Retinal pigment epithelial cell (primary cell): ENCODE results near the gene CPT1C.

ENCODE experiments used
- DNase-seq: peaks from one replicate; pipeline ENCODE4 v3.0.0-alpha.2; 2010; ENCODE audit warnings: low read depth
- H3K4me3 ChIP-seq: 2 replicates; pipeline ENCODE4 v1.5.1; 2011; ENCODE audit warnings: mild to moderate bottlenecking, low read length, control low read depth, moderate library complexity
- CTCF ChIP-seq: conservative IDR thresholded peaks from 2 replicates; pipeline ENCODE4 v1.5.1; 2011; ENCODE audit warnings: low read depth, low read length, control low read depth, inconsistent platforms

Gene CPT1C

GRCh38 chr19:49667473-49667872 is 23.4 kb upstream of the CPT1C start:
- no peak for DNase-seq
- H3K4me3 ChIP-seq = no peak overlapping the region

GRCh38 chr19:49669516-49669915 is 21.4 kb upstream of the CPT1C start:
- no peak overlapping the region for H3K4me3 ChIP-seq
- TF ChIP-seq CTCF = no peak
- DNase-seq = no peak

More at GRCh38 chr19:49667473-49667872, 23.4 kb upstream of the CPT1C start:
- no peak for TF ChIP-seq CTCF

GRCh38 chr19:49672131-49672919 is 18.6 kb upstream of the CPT1C start:
- no peak for DNase-seq
- TF ChIP-seq CTCF = peak; percentile 98
- H3K4me3 ChIP-seq = peak overlapping the region; percentile 39

GRCh38 chr19:49676136-49676783 is 14.7 kb upstream of the CPT1C start:
- TF ChIP-seq CTCF = no peak
- peak; percentile 87 for DNase-seq
- peak overlapping the region; percentile 47 for H3K4me3 ChIP-seq

- DNase-seq = peak; percentile 100
- no peak for TF ChIP-seq CTCF
- H3K4me3 ChIP-seq = peak overlapping the region; percentile 98
These were observed 14.1 kb upstream of the CPT1C start for GRCh38 chr19:49676784-49677230.

GRCh38 chr19:49677231-49677900 is 13.6 kb upstream of the CPT1C start, which contains the start of gene PRMT1:
PRMT1 (plus strand) TSS chr19:49677271; CDS start chr19:49677281, 10 bp downstream.
- DNase-seq = no peak

More at GRCh38 chr19:49677231-49677900, 13.6 kb upstream of the CPT1C start, which contains the start of gene PRMT1:
- TF ChIP-seq CTCF = no peak
- peak within 1 kb of the TSS; percentile 98 for H3K4me3 ChIP-seq
